Pulmonary artery endothelial cell (primary cell): ENCODE results near the gene IFITM1. TPM values are rescaled to one million over a fixed set of nuclear protein-coding genes. Genes with fewer than 3 reads are reported as not detected.
"Not testable (repeated sequence)": the region's sequence is repeated elsewhere in the genome, so short reads cannot be mapped to it uniquely, and the experiment has no call there.

Experiments used
- DNase-seq: peaks from one replicate; pipeline ENCODE4 v3.0.0-alpha.2; 2011; ENCODE audit warnings: low read depth, low spot score
- total RNA-seq: library from RNA; depleted of rRNA; stranded (reverse); fragments of >200 nt; gene quantifications from 2 replicates; pipeline ENCODE4 v1.2.3, GENCODE V29; 2014

The IFITM1 gene
- total RNA-seq, 1 donor from 2014 or later, result 7.9 TPM

GRCh38 chr11:340539-341512 is 27.0 kb downstream of the IFITM1 start:
- DNase-seq, result no peak

- no peak for DNase-seq
These were observed 28.5 kb downstream of the IFITM1 start for GRCh38 chr11:342328-342727.

GRCh38 chr11:344836-345578 is 31.2 kb downstream of the IFITM1 start:
- no peak for DNase-seq

- DNase-seq, result no peak
These were observed 32.7 kb downstream of the IFITM1 start for GRCh38 chr11:346529-346928.

GRCh38 chr11:349270-349954 is 35.6 kb downstream of the IFITM1 start:
- not testable (repeated sequence) for DNase-seq

GRCh38 chr11:350033-350722 is 36.3 kb downstream of the IFITM1 start:
- DNase-seq, result not testable (repeated sequence)

- no peak for DNase-seq
These were observed 36.9 kb downstream of the IFITM1 start for GRCh38 chr11:350723-351255.

GRCh38 chr11:351411-351810 is 37.6 kb downstream of the IFITM1 start:
- no peak for DNase-seq

- no peak for DNase-seq
These were observed 38.7 kb downstream of the IFITM1 start for GRCh38 chr11:352456-353031.

GRCh38 chr11:353179-353873 is 39.5 kb downstream of the IFITM1 start:
- no peak for DNase-seq

GRCh38 chr11:355581-356458 is 42.0 kb downstream of the IFITM1 start:
- DNase-seq, result peak; percentile 86

GRCh38 chr11:356610-357009 is 42.8 kb downstream of the IFITM1 start:
- DNase-seq, result no peak

GRCh38 chr11:357582-357981 is 43.7 kb downstream of the IFITM1 start:
- no peak for DNase-seq

- no peak for DNase-seq
These were observed 44.4 kb downstream of the IFITM1 start for GRCh38 chr11:358129-358800.

- no peak for DNase-seq
These were observed 45.4 kb downstream of the IFITM1 start for GRCh38 chr11:359181-359714.

- DNase-seq, result no peak
These were observed 46.8 kb downstream of the IFITM1 start for GRCh38 chr11:360326-361280.
